SK-N-MC (cell line): ENCODE measurements around the gene NFATC1.

Source experiments
- DNase-seq: peaks from one replicate; pipeline ENCODE4 v3.0.0-alpha.2; 2011; ENCODE audit warnings: low read depth, low spot score
- H3K27ac ChIP-seq: fragments of 200-600 bp; sonication (generic); 2 replicates; pipeline ENCODE4 v1.5.1; 2016; ENCODE audit warnings: mixed run types
- H3K36me3 ChIP-seq: fragments of 200-600 bp; sonication (generic); 2 replicates; pipeline ENCODE4 v1.6.1; 2017; ENCODE audit warnings: antibody characterized with exemption, low read length, mixed read lengths; ENCODE audit not compliant: insufficient read depth
- H3K4me3 ChIP-seq: fragments of 200-600 bp; sonication (generic); 2 replicates; pipeline ENCODE4 v1.5.1; 2016
- H3K9ac ChIP-seq: fragments of 200-600 bp; sonication (generic); 2 replicates; pipeline ENCODE4 v1.8.0; 2017; ENCODE audit warnings: mixed run types, mixed read lengths; ENCODE audit not compliant: insufficient read length
- H3K9me3 ChIP-seq: fragments of 200-600 bp; sonication (generic); 2 replicates; pipeline ENCODE4 v1.6.1; 2017; ENCODE audit warnings: low read depth, mild to moderate bottlenecking, antibody characterized with exemption, low read length, moderate library complexity, mixed read lengths
- EZH2 ChIP-seq: fragments of 200-600 bp; sonication (generic); IDR thresholded peaks from one replicate; pipeline ENCODE4 v1.6.1; 2017; ENCODE audit warnings: antibody characterized with exemption
- FOXP2 ChIP-seq: optimal IDR thresholded peaks from 2 replicates; pipeline ENCODE3; 2011; ENCODE audit warnings: mild to moderate bottlenecking, moderate library complexity; ENCODE audit not compliant: insufficient read depth; ENCODE audit errors: extremely low read length, control extremely low read depth
- POLR2AphosphoS5 ChIP-seq: IDR thresholded peaks from 2 replicates; pipeline ENCODE4 v1.6.1; 2012; ENCODE audit warnings: mild to moderate bottlenecking, low read depth, low read length, borderline replicate concordance

The NFATC1 gene

DNA sequence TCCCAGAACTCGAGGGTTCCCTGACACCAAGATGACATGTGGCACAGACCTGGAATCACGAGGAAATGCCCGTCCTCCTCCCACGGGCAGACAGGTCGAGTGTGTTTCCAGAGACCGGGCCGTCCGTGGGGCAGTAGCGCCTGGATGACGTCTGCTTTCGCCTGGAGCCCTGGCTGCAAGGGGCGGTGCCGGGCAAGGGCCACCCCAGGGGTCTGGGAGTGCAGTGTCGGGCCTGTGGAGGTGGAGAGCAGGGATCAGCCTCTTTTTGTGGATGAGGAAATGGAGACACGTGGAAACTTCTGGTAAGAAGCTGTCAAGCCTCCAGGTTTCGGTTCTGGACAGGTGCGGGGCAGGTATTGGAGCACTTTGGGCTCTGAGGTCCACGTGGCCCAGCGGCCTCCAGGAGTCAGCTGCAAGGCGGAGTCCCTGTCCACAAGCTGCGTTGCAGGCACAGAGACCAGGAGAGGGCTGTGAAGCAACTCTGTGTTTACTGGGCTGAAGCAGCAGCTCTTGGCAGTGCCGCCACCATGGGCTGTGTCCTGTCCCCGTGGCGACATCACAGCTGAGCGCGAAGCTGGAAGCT, 25.6 kb downstream of the NFATC1 start:
- Histone ChIP-seq H3K36me3 (no peaks in the 10 kb centered on the region), H3K9me3 (no peaks in the 10 kb centered on the region), H3K9ac (no peak overlapping the region), H3K27ac (no peak overlapping the region), H3K4me3 (no peak overlapping the region)
- TF ChIP-seq FOXP2 = no peak
- no peak for TF ChIP-seq POLR2AphosphoS5
- no peak for TF ChIP-seq EZH2
- no peak for DNase-seq

DNA sequence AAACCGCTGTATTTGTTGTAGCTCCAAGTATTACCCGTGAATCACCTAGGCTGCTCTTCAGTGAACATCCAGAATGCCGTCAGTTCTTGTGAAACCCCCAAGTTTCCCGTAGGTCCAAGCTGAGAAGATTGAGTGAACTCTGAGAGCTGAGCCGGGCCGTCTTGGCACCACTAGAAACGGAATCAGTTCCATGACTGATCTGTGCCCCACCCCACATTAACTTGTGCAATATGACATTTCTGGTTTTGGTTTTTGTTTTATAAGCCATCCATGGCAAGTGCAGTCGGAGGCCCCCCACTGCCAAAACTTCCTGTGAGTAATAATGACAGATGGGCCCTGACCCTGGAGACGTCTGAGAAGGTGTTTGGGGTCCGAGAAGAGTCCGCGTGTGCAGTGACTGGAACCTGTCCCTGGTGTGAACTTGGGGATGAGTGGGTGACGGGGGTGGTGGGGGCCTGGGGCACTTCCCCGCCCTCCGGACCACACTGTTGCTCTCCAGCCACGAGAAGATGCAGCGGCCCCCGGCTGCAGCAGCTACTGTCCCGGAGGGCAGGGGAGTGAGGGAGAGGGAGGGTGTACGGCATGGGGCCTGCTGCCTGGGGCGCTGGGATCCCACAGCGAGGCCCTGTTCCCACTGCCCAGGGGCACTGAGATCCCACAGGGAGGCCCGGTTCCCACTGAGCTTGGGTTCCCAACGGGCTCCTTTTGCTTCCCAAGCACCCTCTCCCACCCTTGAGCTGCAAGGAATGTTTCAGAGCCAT, 26.5 kb downstream of the NFATC1 start:
- no peak for TF ChIP-seq EZH2
- no peak for TF ChIP-seq FOXP2
- Histone ChIP-seq H3K9ac (no peak overlapping the region), H3K36me3 (no peaks in the 10 kb centered on the region), H3K9me3 (no peaks in the 10 kb centered on the region), H3K4me3 (no peak overlapping the region), H3K27ac (no peak overlapping the region)
- DNase-seq = no peak

DNA sequence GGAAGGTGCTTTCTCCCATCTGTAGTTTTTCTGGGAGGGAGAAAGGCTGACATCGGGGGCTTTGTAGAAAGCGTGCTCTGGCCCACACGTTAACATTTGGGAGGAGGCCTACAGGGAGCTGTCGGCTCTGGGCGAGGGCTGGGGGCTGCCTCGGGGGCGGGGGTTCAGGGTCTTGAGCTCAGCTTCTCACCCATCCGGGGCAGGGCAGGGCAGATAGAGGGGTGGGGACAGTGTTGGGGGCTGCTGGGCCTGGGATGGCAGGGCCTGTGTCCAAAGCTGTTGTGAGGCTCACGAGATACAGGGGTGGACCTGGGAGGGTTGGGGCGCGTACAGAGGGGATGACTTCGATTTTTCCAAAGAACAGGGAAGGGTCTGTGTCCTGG, 27.0 kb downstream of the NFATC1 start:
- H3K9me3 ChIP-seq = no peaks in the 10 kb centered on the region
- H3K4me3 ChIP-seq = no peak overlapping the region
- DNase-seq = no peak
- H3K9ac ChIP-seq = no peak overlapping the region
- TF ChIP-seq POLR2AphosphoS5 = no peak
- no peaks in the 10 kb centered on the region for H3K36me3 ChIP-seq
- H3K27ac ChIP-seq = no peak overlapping the region

DNA sequence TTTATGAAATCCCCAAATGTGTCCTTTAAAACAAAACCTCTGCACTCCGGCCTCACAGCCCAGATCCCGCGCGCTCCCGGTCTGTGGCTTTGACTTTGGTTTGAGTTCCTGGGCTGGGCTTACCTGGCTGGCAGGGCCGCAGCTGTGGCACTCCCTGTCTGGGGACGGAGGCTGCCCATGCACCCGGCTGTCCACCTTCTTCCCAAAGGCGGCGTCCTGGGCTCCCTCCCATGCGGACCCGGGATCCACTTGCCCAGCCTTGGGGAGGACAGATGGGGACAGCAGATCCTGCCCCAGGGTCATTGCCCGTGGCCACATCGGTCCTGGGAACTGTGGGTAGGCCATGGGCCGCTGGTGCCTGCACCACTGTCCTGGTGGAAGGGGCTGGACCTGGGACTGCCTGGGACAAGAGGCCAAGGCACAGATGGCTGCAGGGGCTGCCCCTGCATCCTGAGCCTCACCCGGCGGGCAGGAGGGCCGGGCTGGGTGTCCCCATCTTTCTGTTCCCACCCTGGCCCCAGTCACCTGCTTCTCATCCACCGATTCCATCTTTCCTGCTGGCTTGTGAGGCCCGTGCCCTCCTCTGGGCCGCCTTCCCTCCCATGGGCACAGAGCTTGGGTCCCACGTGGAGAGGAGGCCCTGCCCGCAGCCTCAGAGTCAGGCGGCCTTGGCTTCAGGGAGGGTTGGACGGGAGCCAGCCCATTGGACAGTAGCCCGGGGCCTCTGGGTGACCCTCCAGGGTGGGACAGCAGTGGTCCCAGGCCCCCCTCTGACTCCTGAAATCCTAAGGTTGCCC, 27.7 kb downstream of the NFATC1 start:
- Histone ChIP-seq H3K4me3 (no peak overlapping the region), H3K27ac (no peak overlapping the region), H3K9me3 (no peaks in the 10 kb centered on the region), H3K9ac (no peak overlapping the region), H3K36me3 (no peaks in the 10 kb centered on the region)
- TF ChIP-seq POLR2AphosphoS5 (no peak), EZH2 (no peak), FOXP2 (no peak)
- DNase-seq = no peak

DNA sequence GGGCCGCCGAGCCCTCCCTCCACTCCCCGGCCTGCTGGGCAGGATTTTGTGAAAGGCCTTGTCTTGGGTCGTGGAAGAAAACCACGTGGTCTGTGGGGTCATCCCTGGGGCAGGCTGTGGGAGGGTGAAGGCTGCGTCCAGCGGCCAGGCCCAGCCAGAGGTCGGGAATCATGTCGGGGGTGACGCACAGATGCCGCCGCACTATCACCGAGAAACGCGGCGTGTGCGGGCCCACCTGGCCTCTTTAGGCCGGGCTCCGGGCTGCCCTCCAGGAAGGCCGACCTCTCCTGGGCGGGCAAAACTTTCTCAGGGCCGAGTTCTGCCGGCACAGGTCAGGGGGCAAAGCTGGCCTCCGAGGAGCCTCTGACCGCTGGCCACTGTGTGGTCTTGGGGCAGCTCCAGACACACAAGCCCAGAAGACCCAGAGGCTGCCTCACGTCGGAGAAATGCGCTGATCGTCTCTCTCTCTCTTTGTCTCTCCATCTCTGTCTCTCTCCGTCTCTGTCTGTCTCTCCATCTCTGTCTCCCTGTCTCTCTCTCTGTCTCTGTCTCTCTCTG, 28.4 kb downstream of the NFATC1 start:
- Histone ChIP-seq H3K9me3 (no peaks in the 10 kb centered on the region), H3K4me3 (no peak overlapping the region), H3K27ac (no peak overlapping the region), H3K36me3 (no peaks in the 10 kb centered on the region), H3K9ac (no peak overlapping the region)
- TF ChIP-seq EZH2 = no peak
- TF ChIP-seq POLR2AphosphoS5 = no peak
- no peak for TF ChIP-seq FOXP2
- DNase-seq = no peak

DNA sequence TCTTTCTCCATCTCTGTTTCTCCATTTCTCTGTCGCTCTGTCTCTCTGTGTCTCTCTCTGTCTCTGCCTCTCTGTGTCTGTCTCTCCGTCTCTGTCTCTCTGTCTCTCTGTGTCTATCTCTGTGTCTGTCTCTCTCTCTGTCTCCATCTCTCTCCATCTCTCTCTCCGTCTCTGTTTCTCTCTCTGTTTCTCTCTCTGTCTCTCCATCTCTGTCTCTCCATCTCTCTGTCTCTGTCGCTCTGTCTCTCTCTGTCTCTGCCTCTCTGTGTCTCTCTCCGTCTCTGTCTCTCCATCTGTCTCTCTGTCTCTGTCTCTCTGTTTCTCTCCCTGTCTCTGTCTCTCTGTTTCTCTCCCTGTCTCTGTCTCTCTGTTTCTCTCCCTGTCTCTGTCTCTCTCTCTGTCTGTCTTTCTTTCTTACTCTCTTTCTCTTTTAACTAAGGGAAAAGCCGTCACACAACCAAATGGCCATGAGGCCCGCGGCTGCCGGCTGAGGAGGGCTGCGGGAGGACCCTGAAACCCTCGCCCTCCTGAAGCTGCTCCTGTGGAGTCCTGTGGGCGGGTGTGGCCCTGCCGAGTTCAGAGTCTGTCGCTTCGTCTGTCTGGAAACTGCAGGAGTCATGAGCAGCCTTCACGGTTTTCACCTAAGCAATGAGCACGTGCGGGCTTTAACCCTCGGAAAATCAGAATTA, 29.3 kb downstream of the NFATC1 start:
- no peak for TF ChIP-seq EZH2
- TF ChIP-seq POLR2AphosphoS5 = no peak
- no peak for TF ChIP-seq FOXP2
- DNase-seq = no peak
- H3K27ac ChIP-seq = no peak overlapping the region
- no peak overlapping the region for H3K4me3 ChIP-seq
- H3K36me3 ChIP-seq = no peaks in the 10 kb centered on the region
- no peak overlapping the region for H3K9ac ChIP-seq
- H3K9me3 ChIP-seq = no peaks in the 10 kb centered on the region

DNA sequence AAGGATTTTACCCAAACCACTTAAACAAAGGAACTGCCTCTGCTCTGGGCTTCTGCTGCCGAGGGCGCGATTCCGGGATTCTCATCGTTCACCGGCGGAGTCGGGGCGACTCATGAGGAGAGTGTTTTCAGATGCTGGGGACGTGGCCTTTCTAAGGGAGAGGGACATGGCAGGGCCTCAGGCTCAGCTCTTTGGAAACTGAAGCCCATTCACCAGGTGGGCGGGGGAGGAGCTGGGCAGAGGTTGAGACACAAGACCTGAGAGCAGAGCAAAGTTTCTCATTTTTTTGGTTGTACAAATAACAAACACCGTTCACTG, 29.8 kb downstream of the NFATC1 start:
- no peaks in the 10 kb centered on the region for H3K36me3 ChIP-seq
- no peak for DNase-seq
- TF ChIP-seq EZH2 (no peak), FOXP2 (no peak), POLR2AphosphoS5 (no peak)
- H3K4me3 ChIP-seq = no peak overlapping the region
- H3K9me3 ChIP-seq = no peaks in the 10 kb centered on the region
- no peak overlapping the region for H3K27ac ChIP-seq
- H3K9ac ChIP-seq = no peak overlapping the region

DNA sequence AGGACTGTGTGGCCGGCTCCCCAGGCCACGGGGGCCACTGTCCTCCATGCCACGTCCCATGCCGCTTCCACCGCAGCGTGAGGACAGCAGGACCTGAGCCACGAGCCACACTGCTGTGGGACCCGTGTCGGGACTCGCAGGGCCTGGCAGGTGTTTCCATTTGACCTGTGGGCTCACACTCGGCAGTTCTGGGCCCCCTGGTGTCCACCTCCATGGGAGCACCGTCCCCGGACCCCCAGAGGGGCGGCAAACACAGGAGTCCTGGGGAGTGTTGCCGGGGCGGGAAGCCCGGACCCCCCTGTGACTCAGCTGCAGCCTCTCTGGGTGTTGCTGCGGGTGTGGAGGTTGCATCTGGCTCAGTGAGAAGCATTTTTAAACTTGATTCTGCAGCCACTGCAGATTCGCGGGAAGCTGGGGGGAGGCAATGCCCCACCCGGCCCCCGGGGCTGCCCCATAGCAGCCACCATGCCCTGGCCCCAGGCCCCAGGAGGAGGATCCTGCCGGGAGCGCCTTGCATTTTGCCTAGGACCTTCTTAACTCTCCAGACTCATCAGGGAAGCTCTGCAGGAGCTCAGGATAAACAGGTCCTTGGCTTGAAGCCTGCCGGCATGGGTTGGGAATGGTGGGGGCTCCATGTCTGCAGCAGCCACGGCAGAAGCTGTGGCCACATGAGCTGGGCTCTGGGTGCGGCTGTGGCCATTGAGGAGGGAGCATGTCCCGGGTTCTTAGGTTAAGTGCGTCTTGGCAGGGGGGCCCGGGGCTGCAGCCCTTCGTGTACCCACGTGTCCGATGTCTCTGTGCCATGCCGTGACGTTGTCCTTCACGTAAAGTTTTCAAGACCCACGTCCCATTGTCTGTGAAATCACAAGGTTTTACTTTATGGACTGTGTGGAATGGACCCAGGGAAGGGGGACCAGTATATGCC, 30.9 kb downstream of the NFATC1 start:
- no peak overlapping the region for H3K9ac ChIP-seq
- no peaks in the 10 kb centered on the region for H3K9me3 ChIP-seq
- H3K27ac ChIP-seq = no peak overlapping the region
- H3K4me3 ChIP-seq = no peak overlapping the region
- no peak for DNase-seq
- no peaks in the 10 kb centered on the region for H3K36me3 ChIP-seq
- TF ChIP-seq EZH2 = no peak
- TF ChIP-seq POLR2AphosphoS5 = no peak
- TF ChIP-seq FOXP2 = no peak
